ENCODE measurements around the gene WIF1. TPM values are rescaled to one million over a fixed set of nuclear protein-coding genes. Genes with fewer than 3 reads are reported as not detected.

The WIF1 gene
- total RNA-seq, 4 donors from 2014 or later = 0.95 to 3.5 (median 1.3) TPM; not detected in 1

DNA sequence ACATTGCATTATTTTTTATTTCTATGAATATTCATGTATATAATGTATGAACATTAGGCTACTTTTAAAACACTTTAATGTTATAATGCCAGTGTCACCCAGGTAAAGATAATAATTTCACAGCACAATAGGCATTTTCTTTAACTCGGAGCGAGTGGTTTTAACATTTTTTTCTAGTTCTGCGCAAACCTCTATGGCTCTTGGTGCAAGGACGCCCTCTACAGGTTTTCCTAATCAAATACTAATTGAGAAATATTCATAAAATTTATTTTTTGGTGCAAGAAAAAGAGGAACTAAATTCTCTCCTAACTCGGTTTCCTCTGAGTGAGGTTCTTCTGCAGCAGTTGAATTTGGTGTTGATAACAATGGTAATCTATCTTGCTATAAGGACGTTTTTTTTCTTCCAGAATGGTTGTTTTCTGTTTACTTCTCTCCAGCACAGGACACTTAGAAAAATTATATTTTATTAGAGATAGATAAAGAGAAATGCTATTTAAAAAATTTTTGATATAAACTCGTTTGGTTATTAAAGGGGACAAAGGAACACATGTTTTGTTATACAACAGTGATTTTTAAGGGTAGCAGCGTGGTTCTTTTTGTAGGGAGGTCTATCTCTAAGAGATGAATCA is 2.4 kb upstream of the WIF1 start:
- ATAC-seq (ENCODE audit: low FRiP score) = no peak
- DNase-seq (ENCODE audit: low spot score) = no peak
- TF ChIP-seq, protein P1, sequence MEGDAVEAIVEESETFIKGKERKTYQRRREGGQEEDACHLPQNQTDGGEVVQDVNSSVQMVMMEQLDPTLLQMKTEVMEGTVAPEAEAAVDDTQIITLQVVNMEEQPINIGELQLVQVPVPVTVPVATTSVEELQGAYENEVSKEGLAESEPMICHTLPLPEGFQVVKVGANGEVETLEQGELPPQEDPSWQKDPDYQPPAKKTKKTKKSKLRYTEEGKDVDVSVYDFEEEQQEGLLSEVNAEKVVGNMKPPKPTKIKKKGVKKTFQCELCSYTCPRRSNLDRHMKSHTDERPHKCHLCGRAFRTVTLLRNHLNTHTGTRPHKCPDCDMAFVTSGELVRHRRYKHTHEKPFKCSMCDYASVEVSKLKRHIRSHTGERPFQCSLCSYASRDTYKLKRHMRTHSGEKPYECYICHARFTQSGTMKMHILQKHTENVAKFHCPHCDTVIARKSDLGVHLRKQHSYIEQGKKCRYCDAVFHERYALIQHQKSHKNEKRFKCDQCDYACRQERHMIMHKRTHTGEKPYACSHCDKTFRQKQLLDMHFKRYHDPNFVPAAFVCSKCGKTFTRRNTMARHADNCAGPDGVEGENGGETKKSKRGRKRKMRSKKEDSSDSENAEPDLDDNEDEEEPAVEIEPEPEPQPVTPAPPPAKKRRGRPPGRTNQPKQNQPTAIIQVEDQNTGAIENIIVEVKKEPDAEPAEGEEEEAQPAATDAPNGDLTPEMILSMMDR (IDR thresholded peaks at IDR 0.05) = no peak

DNA sequence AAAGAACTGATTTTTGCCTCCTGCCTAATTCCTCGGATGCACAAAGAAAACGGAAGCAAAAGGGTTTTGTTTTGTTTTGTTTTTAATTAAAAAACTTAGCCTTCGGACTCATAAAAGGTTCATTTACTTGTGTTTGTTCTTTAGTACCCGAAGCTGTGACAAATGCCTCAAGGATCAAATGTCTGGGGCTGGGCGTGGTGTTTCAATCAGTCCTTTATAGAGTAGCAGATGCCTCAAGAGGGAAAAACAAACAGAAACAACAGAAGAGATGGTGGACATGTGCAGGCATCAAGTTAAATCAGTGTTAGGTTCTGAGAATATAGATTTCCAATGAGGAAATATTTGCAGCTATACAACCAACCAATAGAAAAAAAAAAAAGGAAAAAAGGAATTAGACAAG is 1.6 kb upstream of the WIF1 start:
- DNase-seq (ENCODE audit: low spot score) (no peak), ATAC-seq (ENCODE audit: low FRiP score) (no peak)
- TF ChIP-seq, protein P1 (IDR thresholded peaks at IDR 0.05) = no peak

DNA sequence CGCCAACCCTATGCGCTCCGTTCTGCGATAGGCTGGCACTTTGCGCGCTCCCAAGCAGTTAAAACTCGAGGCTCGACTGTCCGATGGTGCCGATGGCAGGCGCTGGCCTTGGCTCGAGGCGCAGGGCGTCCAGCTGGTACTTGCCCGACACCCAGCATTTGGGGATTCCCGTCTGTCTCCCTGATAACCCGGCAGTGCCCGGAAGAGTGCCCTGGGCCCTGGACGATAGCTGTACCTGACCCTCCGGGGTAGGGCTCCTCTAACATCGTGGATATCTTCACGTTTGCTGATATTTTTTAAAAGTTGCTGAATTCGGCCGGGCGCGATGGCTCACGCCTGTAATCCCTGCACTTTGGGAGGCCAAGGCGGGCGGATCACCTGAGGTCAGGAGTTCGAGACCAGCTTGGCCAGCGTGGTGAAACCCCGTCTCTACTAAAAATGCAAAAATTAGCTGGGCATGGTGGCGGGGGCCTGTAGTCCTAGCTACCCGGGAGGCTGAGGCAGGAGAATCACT is 908 bp upstream of the WIF1 start:
- DNase-seq (ENCODE audit: low spot score) (no peak), ATAC-seq (ENCODE audit: low FRiP score) (no peak)
- TF ChIP-seq, protein P1 (IDR thresholded peaks at IDR 0.05) = no peak

DNA sequence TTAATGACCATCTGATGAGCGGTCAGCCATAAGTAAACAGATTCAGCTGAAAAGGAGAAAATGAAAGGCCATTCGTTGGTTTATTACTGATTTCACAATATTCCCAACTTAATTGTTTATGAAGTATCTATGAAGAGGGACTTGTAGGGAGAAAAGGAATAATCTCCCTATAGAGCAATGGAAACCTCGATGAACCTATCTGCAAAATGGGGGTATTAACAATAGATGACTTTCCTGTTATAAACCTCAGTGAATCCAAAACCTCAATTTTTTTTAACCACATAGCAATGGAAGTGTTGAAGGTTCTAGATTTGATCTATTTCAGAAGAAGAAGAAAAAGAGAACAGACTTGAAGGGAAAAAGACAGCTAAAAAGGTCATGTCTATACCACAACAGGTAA is 2.0 kb downstream of the WIF1 start:
- no peak for DNase-seq (ENCODE audit: low spot score)
- ATAC-seq (ENCODE audit: low FRiP score) = no peak
- TF ChIP-seq, protein P1 (IDR thresholded peaks at IDR 0.05) = no peak

DNA sequence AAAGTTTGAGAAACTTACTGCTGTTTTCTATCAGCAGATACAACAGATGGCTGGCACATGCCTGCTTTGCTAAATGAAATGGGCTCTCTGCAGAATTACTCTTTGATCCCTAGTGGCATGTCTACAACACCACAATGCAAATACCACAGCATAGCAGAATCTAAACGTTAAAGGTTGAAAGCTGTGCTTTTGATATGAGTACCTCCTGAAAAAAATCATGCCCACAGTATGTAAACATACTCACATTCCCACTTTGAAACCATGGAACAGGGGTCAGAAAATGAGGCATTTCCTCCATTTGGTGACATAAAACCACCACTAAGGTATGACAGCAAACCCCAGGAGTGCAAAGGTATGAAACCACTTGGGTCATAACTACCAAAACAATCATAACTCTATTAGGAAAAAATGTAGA is 7.5 kb downstream of the WIF1 start:
- ATAC-seq (ENCODE audit: low FRiP score) (no peak), DNase-seq (ENCODE audit: low spot score) (no peak)
- TF ChIP-seq, protein P1 (IDR thresholded peaks at IDR 0.05) = no peak

DNA sequence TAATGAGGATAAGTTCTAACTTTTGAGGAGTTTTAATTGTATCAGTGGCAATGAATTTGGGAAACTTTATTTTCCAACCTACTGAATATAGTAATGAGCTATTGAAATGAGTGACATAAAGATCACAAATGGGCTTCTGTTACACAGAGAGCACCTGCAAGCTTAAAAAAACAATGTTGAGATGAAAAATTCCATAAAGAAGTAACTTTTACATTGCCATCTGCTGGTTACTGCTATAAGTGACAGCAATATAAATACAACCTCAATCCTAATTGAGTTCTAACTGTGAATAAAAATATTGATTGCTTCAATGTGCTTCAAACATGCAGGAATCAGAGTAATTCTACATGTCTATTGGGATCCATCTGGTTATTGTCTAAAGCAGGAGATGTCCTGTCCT is 14.2 kb downstream of the WIF1 start:
- ATAC-seq (ENCODE audit: low FRiP score) (no peak), DNase-seq (ENCODE audit: low spot score) (no peak)
- TF ChIP-seq, protein P1 (IDR thresholded peaks at IDR 0.05) = no peak

DNA sequence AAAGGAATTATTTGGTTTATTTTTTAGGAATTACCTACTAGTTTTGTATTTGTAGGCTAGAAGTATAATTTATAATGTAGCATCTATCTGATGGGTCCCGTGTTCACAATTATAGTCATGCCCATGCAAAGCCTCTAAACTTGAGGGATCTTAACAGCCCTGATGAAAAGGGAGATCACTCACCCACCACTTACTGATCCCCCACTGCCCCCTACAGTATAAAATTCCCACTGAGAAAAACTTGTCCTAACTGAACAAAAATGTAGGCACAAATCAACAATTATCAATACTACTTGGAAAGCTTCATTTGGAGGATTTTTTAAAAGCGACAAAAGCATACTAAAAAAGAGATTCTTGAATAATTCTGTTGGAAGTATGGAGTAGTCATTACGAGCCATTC is 21.0 kb downstream of the WIF1 start:
- TF ChIP-seq, protein P1 (IDR thresholded peaks at IDR 0.05) = no peak
- DNase-seq (ENCODE audit: low spot score) (no peak), ATAC-seq (ENCODE audit: low FRiP score) (no peak)
